ENCODE data around the gene CNPPD1.

- TF ChIP-seq CTCF (IDR thresholded peaks at IDR 0.05): no peak
- TF ChIP-seq ZFX (IDR thresholded peaks at IDR 0.05; ENCODE audit: borderline replicate concordance): no peak
Observed at GRCh38 chr2:219168932-219169331, 7.8 kb downstream of the CNPPD1 start.
